HG03280 (cell line): ENCODE measurements around the gene CIZ1.

Source experiments
- ATAC-seq: cut with Tn5 transposase; IDR thresholded peaks from one replicate; pipeline ENCODE4 v1.9.1; 2021; ENCODE audit warnings: mild to moderate bottlenecking, moderate library complexity; ENCODE audit not compliant: unreplicated experiment

The CIZ1 gene

DNA sequence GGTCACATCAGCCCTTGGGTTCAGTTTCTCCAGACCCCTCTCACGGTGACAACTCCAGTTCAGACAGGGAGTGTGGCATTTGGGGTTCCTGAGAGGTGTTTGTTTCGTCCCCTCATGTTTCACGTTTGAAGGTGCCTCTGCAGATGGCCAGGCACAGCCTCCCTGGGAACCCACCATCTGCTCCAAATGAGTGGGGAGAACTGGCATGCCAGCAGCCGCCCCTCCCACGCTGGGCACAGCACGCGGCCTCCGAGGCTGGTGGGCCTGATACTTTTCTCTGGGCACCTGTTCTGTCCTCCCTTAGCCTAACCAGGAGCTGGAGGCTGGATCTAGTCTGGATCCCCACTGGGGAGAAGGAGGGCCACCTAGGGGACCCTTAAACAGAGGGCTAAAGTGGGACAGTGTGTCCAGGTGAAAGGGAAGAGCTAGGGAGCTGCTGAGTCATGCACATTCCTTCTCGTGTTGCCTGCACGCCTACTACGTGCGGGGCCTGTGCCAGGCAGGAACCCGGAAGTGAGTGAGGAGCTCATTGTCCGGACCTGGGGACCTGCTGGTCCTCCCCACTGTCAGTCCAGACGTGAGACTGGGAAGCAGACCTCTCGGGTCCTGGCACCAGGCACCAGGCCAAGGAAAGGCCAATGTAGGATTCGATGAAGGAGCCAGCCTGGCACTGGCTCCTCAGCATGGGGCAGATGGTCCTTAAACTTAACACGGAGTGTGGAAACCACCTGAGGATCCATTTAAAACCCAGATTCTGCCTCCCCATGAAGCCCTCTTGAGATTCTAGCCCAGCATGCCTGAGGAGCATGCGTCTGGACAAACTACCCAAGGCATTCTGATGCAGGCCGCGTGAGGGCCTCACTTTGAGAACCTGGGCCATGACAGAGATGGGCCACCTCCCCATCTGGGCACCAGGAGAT lies 23.5 kb upstream of the CIZ1 start:
- ATAC-seq: no peak

DNA sequence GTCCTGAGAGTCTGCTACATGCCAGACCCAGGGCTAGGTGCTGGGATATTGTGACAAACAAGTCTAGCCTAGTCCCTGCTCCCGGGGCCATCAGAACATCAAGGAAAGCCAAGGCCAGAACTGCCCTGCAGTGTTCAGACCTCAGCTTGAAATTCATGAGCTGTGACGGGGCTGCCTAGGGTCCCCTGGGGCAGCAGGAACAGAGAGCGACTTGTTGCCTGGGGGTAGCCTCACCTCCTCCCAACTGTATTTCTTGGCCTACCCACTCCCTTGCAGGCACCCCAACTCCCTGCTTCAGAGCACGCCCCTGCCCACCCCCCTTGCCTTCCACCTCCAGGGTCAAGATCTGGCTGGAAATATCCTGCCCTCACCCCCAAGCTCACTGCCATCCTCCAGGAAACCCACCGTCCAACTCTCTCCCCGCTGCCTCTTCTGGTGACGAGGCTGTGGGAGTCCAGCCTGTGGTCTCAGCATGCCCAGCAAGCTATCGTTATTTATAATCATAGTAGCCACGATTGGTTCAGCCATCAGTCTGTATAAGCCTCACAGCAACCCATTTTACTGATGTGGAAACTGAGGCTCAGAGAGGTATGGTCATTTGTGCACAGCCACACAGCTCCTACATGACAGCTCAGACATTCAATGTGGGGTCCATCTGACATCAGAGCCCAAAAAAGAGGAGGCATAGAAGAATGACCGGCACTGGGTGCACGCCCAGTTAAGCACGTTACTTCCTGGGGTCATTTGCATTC lies 22.6 kb upstream of the CIZ1 start:
- no peak for ATAC-seq

DNA sequence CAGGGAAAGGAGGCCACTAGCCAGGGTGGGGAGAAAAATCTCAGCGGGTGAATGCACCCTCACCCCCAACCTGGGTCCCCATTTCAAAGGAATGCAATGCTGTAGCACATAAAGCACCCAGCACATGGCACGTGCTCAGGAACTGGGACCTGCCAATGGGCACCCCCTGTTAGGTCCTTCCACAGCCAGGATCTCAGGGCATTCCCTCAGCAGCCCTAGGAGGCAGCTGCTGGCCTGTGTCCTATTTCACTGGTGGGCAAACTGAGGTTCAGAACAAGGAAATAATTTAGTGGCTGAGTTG lies 20.6 kb upstream of the CIZ1 start:
- ATAC-seq: no peak

GRCh38 chr9:128211186-128211980 lies 20.0 kb upstream of the CIZ1 start:
- ATAC-seq: no peak

GRCh38 chr9:128208946-128209669 lies 17.7 kb upstream of the CIZ1 start:
- ATAC-seq: no peak

- no peak for ATAC-seq
Measured at GRCh38 chr9:128208386-128208785, 17.0 kb upstream of the CIZ1 start.

DNA sequence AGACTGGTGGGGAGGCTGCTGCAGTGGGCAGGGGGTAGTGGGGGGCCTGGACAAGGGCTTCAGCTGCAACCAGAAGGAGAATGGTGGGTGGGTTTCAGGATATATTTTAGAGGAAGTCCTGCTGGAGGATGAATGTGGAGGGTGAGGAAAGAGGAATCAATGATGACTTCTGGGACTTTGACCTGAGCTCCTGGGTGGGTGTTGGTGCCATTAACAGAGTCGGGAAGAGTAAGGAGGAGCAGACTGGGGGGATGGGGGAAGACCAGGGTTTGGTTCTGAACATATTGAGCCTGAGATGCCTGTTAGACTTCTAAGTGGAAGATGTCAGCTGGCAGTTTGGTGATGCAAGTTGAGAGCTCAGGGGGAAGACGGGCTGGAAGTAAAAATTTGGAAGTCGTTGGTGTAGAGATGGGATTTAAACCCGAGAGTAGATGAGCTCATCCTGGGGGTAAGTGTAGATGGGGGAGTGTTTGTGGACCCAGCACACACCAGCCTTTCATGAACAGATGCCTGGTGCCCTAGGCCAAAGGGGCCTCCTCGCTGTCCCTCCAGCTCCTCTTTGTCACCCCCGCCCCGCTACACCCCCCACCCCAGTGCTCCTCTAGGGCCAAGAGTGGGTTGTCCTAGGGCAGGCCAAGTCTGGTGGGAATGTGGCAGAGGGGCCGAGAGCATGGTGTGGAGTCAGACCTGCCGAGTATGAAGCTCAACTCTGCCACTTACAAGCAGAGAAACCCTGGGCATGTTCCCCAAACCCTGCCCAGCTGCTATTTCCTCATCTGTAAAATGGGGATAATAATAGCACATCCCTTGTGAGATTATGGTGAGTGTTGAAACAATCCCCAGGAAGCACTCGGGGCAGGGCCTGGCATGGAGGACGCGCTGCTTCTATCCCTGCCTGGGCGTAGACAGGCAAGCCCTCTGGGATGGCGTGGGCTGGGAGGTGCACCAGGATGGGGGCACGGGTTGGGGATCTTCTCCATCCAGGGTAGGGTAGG lies 15.8 kb upstream of the CIZ1 start:
- no peak for ATAC-seq

GRCh38 chr9:128206484-128206883 lies 15.1 kb upstream of the CIZ1 start:
- no peak for ATAC-seq

GRCh38 chr9:128205296-128205944 lies 14.0 kb upstream of the CIZ1 start:
- ATAC-seq: no peak

DNA sequence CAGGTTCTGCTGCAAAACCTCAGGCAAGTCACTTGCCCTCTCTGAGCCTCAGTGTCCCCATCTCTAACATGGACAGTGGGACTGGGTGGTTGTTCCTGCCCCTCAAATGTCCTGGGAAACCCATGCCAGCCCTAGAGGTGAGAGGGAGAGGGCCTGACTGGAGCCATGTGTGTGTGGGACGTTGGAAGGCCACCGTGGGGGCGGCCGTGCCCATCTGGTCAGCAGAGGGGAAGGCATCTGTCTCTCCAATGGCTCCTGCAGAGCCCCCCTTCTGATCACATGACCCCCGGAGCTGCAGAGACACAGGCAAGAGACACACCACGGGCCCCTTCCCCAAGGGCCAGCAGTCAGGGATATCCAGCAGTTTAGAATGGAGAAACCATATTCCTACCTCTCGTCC lies 13.5 kb upstream of the CIZ1 start:
- no peak for ATAC-seq

DNA sequence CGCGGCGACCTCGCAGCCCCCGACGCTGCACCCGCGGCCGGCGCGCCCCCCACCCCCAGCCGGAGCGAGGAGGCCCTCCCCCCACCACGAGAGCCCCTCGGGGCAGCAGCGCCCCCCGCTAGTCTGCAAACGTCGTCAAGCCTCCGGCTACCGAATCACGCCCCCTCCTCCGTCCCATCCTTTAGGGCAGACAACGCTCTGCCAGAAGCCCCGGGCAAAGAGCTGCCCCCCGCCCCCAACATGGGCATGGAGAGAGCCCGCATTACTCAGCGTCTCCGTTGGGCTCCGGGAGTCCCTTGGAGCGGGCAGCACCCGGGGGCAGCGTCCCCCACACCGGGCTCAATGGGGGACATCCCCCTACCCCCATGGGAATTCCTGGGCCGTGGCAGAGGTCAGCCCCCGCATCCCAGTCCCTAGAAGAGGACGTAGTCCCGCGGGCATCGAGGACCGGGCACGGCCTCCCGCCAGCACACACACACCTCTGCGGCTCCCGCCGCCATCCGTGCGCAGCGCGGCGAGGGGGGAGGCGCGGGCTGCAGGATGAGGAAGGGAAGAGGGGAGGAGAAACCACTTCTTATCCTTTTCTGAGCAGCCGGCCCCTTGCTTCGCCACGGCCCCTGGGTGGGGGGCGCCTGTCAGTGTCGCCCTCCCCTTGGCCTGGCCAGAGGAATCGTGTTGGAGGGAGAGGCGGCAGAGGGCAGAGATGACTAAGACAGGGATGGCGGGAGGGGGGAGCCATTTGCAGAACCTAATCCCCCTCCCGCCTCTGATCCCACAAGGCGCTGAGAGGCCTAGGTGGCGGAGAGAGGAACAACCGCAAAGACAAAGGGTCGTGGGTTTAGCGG lies 12.6 kb upstream of the CIZ1 start:
- ATAC-seq: no peak

DNA sequence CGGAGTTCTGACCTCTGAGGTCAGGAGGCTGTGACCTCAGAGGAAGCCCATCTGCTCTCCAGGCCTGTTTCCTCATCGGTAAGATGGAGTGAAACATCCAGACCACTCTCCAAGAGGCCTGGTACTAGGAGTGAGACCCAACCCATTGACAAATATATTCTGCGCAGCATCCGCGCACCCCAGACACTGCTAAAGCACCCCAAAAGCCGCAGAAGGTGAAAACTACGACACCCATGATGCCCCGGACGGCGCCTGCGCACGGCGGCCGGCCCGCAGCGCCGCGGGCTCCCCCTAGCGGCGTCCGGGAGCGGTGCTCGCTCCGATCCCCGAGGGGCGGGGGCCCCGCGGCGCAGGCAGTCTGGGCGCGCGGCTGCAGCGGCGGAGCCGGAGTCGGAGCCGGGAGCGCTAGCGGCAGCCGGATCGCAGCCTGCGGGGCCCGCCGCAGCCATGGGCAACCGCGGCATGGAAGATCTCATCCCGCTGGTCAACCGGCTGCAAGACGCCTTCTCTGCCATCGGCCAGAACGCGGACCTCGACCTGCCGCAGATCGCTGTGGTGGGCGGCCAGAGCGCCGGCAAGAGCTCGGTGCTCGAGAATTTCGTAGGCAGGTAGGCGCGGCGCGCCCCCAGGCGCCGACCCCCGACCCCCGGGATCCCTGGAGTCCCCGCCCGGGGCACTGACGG lies 11.8 kb upstream of the CIZ1 start, which contains the start of gene DNM1:
Gene DNM1 (plus strand): TSS at position 356 of the 683 bp plus-strand sequence. CDS start 92 bp downstream, at position 448.
- ATAC-seq: peak; percentile 90

DNA sequence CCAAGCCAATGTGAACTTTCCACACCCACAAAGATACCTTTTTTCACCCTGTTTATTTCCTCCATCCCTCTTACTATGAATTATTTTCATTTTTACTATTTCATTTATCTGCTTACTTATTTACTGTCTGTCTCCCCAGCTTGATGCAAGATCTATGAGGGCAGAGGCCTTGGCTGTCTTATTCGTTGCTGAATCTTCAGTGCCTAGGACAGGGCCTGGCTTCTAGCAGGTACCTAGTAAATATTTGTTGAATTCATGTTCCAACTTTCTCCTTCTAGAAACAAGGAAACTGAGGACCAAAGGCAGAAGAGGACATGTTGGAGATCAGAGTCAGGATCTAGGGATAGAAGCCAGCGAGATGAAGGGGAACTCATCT lies 11.3 kb upstream of the CIZ1 start:
- ATAC-seq: no peak

GRCh38 chr9:128201441-128202369 lies 10.3 kb upstream of the CIZ1 start:
- ATAC-seq: no peak

- ATAC-seq: no peak
Measured at GRCh38 chr9:128193469-128194096, 2.2 kb upstream of the CIZ1 start.
